GM23248 (cell line): ENCODE results near the gene ACBD5. TPM values are rescaled to one million over a fixed set of nuclear protein-coding genes. Genes with fewer than 3 reads are reported as not detected.

Experiments used
- DNase-seq: peaks from one replicate; pipeline ENCODE4 v3.0.0-alpha.2; 2015
- H2AFZ ChIP-seq: fragments of 200-600 bp; sonication (generic); 2 replicates; pipeline ENCODE4 v1.6.1; 2016; ENCODE audit warnings: antibody characterized with exemption
- H3F3A ChIP-seq: fragments of 200-600 bp; sonication (generic); 2 replicates; pipeline ENCODE4 v1.6.1; 2016; ENCODE audit warnings: mild to moderate bottlenecking, antibody characterized with exemption, mixed run types; ENCODE audit not compliant: insufficient read depth
- H3K27ac ChIP-seq: fragments of 200-600 bp; sonication (generic); 2 replicates; pipeline ENCODE4 v1.5.1; 2016; ENCODE audit warnings: mild to moderate bottlenecking
- H3K27me3 ChIP-seq: fragments of 200-600 bp; sonication (generic); replicated peaks from 2 replicates; pipeline ENCODE4 v1.6.1; 2016; ENCODE audit warnings: mild to moderate bottlenecking; ENCODE audit not compliant: insufficient read depth
- H3K36me3 ChIP-seq: fragments of 200-600 bp; sonication (generic); 2 replicates; pipeline ENCODE4 v1.6.1; 2016; ENCODE audit warnings: low read depth, mild to moderate bottlenecking
- H3K4me1 ChIP-seq: fragments of 200-600 bp; sonication (generic); 2 replicates; pipeline ENCODE4 v1.6.1; 2016; ENCODE audit warnings: mild to moderate bottlenecking; ENCODE audit not compliant: insufficient read depth
- H3K4me2 ChIP-seq: fragments of 200-600 bp; sonication (generic); one replicate; pipeline ENCODE4 v1.6.1; 2016; ENCODE audit warnings: mild to moderate bottlenecking; ENCODE audit not compliant: unreplicated experiment
- H3K4me3 ChIP-seq: fragments of 200-600 bp; sonication (generic); 2 replicates; pipeline ENCODE4 v1.5.1; 2016; ENCODE audit warnings: mild to moderate bottlenecking
- H3K79me2 ChIP-seq: fragments of 200-600 bp; sonication (generic); 2 replicates; pipeline ENCODE4 v1.6.1; 2016; ENCODE audit warnings: mild to moderate bottlenecking; ENCODE audit not compliant: insufficient read depth
- H3K9ac ChIP-seq: fragments of 200-600 bp; sonication (generic); 2 replicates; pipeline ENCODE4 v1.6.1; 2016; ENCODE audit warnings: mild to moderate bottlenecking
- H3K9me2 ChIP-seq: fragments of 200-600 bp; sonication (generic); 2 replicates; pipeline ENCODE4 v1.6.1; 2016; ENCODE audit warnings: mixed run types, mild to moderate bottlenecking, moderate library complexity; ENCODE audit not compliant: insufficient read depth
- H3K9me3 ChIP-seq: fragments of 200-600 bp; sonication (generic); one replicate; pipeline ENCODE4 v1.6.1; 2017; ENCODE audit warnings: low read depth
- H4K20me1 ChIP-seq: fragments of 200-600 bp; sonication (generic); 2 replicates; pipeline ENCODE4 v1.6.0; 2016; ENCODE audit not compliant: insufficient read depth
- EZH2 ChIP-seq: fragments of 200-600 bp; sonication (generic); IDR thresholded peaks from 2 replicates; pipeline ENCODE4 v1.6.1; 2018; ENCODE audit warnings: antibody characterized with exemption, mild to moderate bottlenecking; ENCODE audit not compliant: insufficient read depth, poor library complexity, severe bottlenecking
- EZH2phosphoT487 ChIP-seq: fragments of 200-600 bp; sonication (generic); IDR thresholded peaks from 2 replicates; pipeline ENCODE4 v1.6.1; 2018; ENCODE audit warnings: antibody characterized with exemption, moderate library complexity, mild to moderate bottlenecking, low read depth; ENCODE audit not compliant: insufficient read depth
- WGBS, 2 experiments: methylation state at CpG; one replicate each; pipeline ENCODE4 v1.1.6; 2015 to 2017; ENCODE audit warnings: low lambda C conversion rate in 2 of 2, low coverage in 1 of 2; ENCODE audit errors: missing lambda C conversion rate in 2 of 2; 5-methylcytosine and 5-hydroxymethylcytosine counted together
- in situ Hi-C: fragments of 300-500 bp; cut with MboI; formaldehyde crosslinking; loops from 2 replicates; pipeline ENCODE4 v1.15.0; 2020
- polyA plus RNA-seq: library from polyadenylated mRNA; unstranded; fragments of >200 nt; fragmentation: Nextera tagmentation; extraction: Ambion mirVana; gene quantifications from 2 replicates; pipeline ENCODE4 v1.2.1, GENCODE V29; 2016
- total RNA-seq: library from RNA; depleted of rRNA; stranded (reverse); fragments of >200 nt; shearing (Covaris generic); gene quantifications from 2 replicates; pipeline ENCODE4 v1.2.3, GENCODE V29; 2014

ACBD5 gene
- total and polyA plus RNA-seq, 2 experiments from 2014 or later, result 18.8 to 25.0 TPM

- Histone ChIP-seq H3K27me3 (no peaks in the 10 kb centered on the region), H3K9me2 (no peaks in the 10 kb centered on the region), H3K4me1 (peaks cover 4% of the 10 kb centered on the region; the same call in 1 of the 2 replicates), H3F3A (0 out of 2 replicates have a peak, but pooled peaks cover 5% of the 10 kb centered on the region), H3K9ac (no peak overlapping the region), H3K27ac (no peak overlapping the region), H3K36me3 (peaks cover 13% of the 10 kb centered on the region), H3K9me3 (no peaks in the 10 kb centered on the region), H2AFZ (no peak overlapping the region), H4K20me1 (no peaks in the 10 kb centered on the region), H3K4me2 (no peak overlapping the region), H3K4me3 (no peak overlapping the region), H3K79me2 (peaks cover 44% of the 10 kb centered on the region)
- no peak for DNase-seq
- TF ChIP-seq EZH2, result no peak
- TF ChIP-seq EZH2phosphoT487, result no peak
- in situ Hi-C loops, result no loop called here
- WGBS, 2 experiments, result 86 to 100% methylated on average over 1 of the region's 1 CpG
Measured at GRCh38 chr10:27235706-27236105, 4.9 kb downstream of the ACBD5 start.

GRCh38 chr10:27230022-27230421, 10.6 kb downstream of the ACBD5 start:
- in situ Hi-C loops, result no loop called here
- WGBS, 2 experiments, result 94 to 96% methylated on average over 1 of the region's 1 CpG
- TF ChIP-seq EZH2phosphoT487 (no peak), EZH2 (no peak)

GRCh38 chr10:27225642-27226257, 14.8 kb downstream of the ACBD5 start:
- H2AFZ ChIP-seq, result no peak overlapping the region
- no peak overlapping the region for H3K27ac ChIP-seq
- H3K4me1 ChIP-seq, result no peaks in the 10 kb centered on the region
- H3K9ac ChIP-seq, result no peak overlapping the region
- no peaks in the 10 kb centered on the region for H3K9me2 ChIP-seq
- H3K4me2 ChIP-seq, result no peak overlapping the region
- H3K9me3 ChIP-seq, result no peaks in the 10 kb centered on the region
- H3F3A ChIP-seq, result no peaks in the 10 kb centered on the region
- no peak overlapping the region for H3K4me3 ChIP-seq
- no peak for DNase-seq
- WGBS, 2 experiments, result 63 to 65% methylated on average over 3 of the region's 3 CpGs
- in situ Hi-C loops, result no loop called here
- no peak for TF ChIP-seq EZH2phosphoT487
- no peak for TF ChIP-seq EZH2
- H4K20me1 ChIP-seq, result no peaks in the 10 kb centered on the region
- H3K27me3 ChIP-seq, result no peaks in the 10 kb centered on the region
- H3K79me2 ChIP-seq, result no peaks in the 10 kb centered on the region
- peaks cover 38% of the 10 kb centered on the region for H3K36me3 ChIP-seq

More at GRCh38 chr10:27230022-27230421, 10.6 kb downstream of the ACBD5 start:
- H3K4me2 ChIP-seq, result no peak overlapping the region
- H3K36me3 ChIP-seq, result peaks cover 26% of the 10 kb centered on the region
- H3K79me2 ChIP-seq, result 0 out of 2 replicates have a peak, but pooled peaks cover 1% of the 10 kb centered on the region
- H3K4me1 ChIP-seq, result no peaks in the 10 kb centered on the region
- no peaks in the 10 kb centered on the region for H3K27me3 ChIP-seq
- H3F3A ChIP-seq, result no peaks in the 10 kb centered on the region
- H3K27ac ChIP-seq, result no peak overlapping the region
- no peak overlapping the region for H2AFZ ChIP-seq
- no peaks in the 10 kb centered on the region for H4K20me1 ChIP-seq
- no peak overlapping the region for H3K4me3 ChIP-seq
- no peaks in the 10 kb centered on the region for H3K9me3 ChIP-seq
- no peak for DNase-seq
- H3K9ac ChIP-seq, result no peak overlapping the region
- H3K9me2 ChIP-seq, result no peaks in the 10 kb centered on the region

- H3K79me2 ChIP-seq, result no peaks in the 10 kb centered on the region
- H2AFZ ChIP-seq, result no peak overlapping the region
- in situ Hi-C loops, result no loop called here
- no peaks in the 10 kb centered on the region for H3K9me2 ChIP-seq
- H3K4me1 ChIP-seq, result no peaks in the 10 kb centered on the region
- H3F3A ChIP-seq, result no peaks in the 10 kb centered on the region
- peaks cover 42% of the 10 kb centered on the region for H3K36me3 ChIP-seq
- H3K4me3 ChIP-seq, result no peak overlapping the region
- WGBS, 2 experiments, result 77 to 78% methylated on average over 7 to 8 of the region's 8 CpGs
- no peak overlapping the region for H3K9ac ChIP-seq
- H3K4me2 ChIP-seq, result no peak overlapping the region
- TF ChIP-seq EZH2phosphoT487 (no peak), EZH2 (no peak)
- no peaks in the 10 kb centered on the region for H4K20me1 ChIP-seq
- H3K27me3 ChIP-seq, result no peaks in the 10 kb centered on the region
- no peak overlapping the region for H3K27ac ChIP-seq
- no peak for DNase-seq
- no peaks in the 10 kb centered on the region for H3K9me3 ChIP-seq
Measured at GRCh38 chr10:27225011-27225590, 15.5 kb downstream of the ACBD5 start.
